HCT116 (cell line): Measurements from ENCODE around the gene CYP26B1. TPM values are rescaled to one million over a fixed set of nuclear protein-coding genes. Genes with fewer than 3 reads are reported as not detected.
A peak's percentile ranks its signal among the peaks of the same experiment; 100 is the strongest.

Source experiments
- ATAC-seq: fragments of 200-7000 bp; cut with Tn5 transposase; 2 replicates; pipeline ENCODE4 v1.9.1; 2020; ENCODE audit warnings: mild to moderate bottlenecking, moderate library complexity
- BruUV-seq: library from RNA; stranded (reverse); fragments of 400-500 nt; replicated peaks from 2 replicates; lab custom pipeline; 2021; lab: Mats Ljungman, UMichigan
- CTCF ChIA-PET: fragments of 300-600 bp; sonication (Branson Sonifier 250); formaldehyde crosslinking; loops from one replicate; lab custom pipeline; 2021; ENCODE audit warnings: antibody characterized with exemption; lab: Charles Lee
- POLR2A ChIA-PET: fragments of 300-600, 350-600 bp; sonication (Branson Sonifier 250); formaldehyde crosslinking; loops from one replicate; lab custom pipeline; 2021; ENCODE audit warnings: antibody characterized with exemption; lab: Charles Lee
- RAD21 ChIA-PET, 2 experiments: fragments of 300-600 bp; sonication (Branson Sonifier 250); formaldehyde crosslinking; loops; one replicate each; lab custom pipeline; 2023; ENCODE audit warnings: low total read pairs in 2 of 2; ENCODE audit not compliant: uncharacterized antibody in 2 of 2, unreplicated experiment in 2 of 2, low non-redundant PET in 1 of 2; lab: Charles Lee
- DNase-seq: peaks from one replicate; pipeline ENCODE4 v3.0.0-alpha.2; 2010; ENCODE audit warnings: low read depth, low spot score
- H2AFZ ChIP-seq: fragments of 200-600 bp; shearing (Covaris generic), sonication (generic); 2 replicates; pipeline ENCODE4 v1.6.1; 2017; ENCODE audit warnings: low read depth, mixed run types, mixed read lengths, antibody characterized with exemption, low read length; ENCODE audit not compliant: poor library complexity, severe bottlenecking
- H3K27ac ChIP-seq: 2 replicates; pipeline ENCODE4 v1.5.1; 2012; ENCODE audit warnings: low read depth, low read length
- H3K27me3 ChIP-seq: fragments of 200-600 bp; sonication (generic); 2 replicates; pipeline ENCODE4 v1.6.1; 2016; ENCODE audit warnings: mixed run types, low read length, mixed read lengths; ENCODE audit not compliant: insufficient read depth
- H3K36me3 ChIP-seq, 2 experiments: fragments of 200-500 bp in 1 of 2; fragments of 200-600 bp in 1 of 2; sonication (Bioruptor generic) in 1 of 2; sonication (generic) in 1 of 2; 2 replicates each; pipeline versions ENCODE4 v1.5.1 to v1.6.1; 2014 to 2016; ENCODE audit warnings: low read length in 2 of 2, inconsistent platforms in 1 of 2, mixed read lengths in 1 of 2, mixed run types in 1 of 2; ENCODE audit not compliant: insufficient read depth in 2 of 2, control insufficient read depth in 1 of 2
- H3K4me1 ChIP-seq, 2 experiments: fragments of 200-600 bp in 1 of 2; sonication (generic) in 1 of 2; 2 replicates each; pipeline versions ENCODE4 v1.5.1 to v1.6.1; 2012 to 2017; ENCODE audit warnings: low read length in 2 of 2, inconsistent platforms in 1 of 2, mild to moderate bottlenecking in 1 of 2, mixed read lengths in 1 of 2, mixed run types in 1 of 2, moderate library complexity in 1 of 2; ENCODE audit not compliant: insufficient read depth in 2 of 2, control insufficient read depth in 1 of 2
- H3K4me2 ChIP-seq: fragments of 200-600 bp; sonication (generic); 2 replicates; pipeline ENCODE4 v1.6.1; 2017; ENCODE audit warnings: mixed run types, low read length, mixed read lengths
- H3K4me3 ChIP-seq, 2 experiments: fragments of 200-600 bp in 1 of 2; sonication (generic) in 1 of 2; replicated peaks in 1 of 2; 2 replicates each; pipeline ENCODE4 v1.5.1; 2011 to 2016; ENCODE audit warnings: low read length in 2 of 2, control low read depth in 1 of 2, low read depth in 1 of 2, mild to moderate bottlenecking in 1 of 2, mixed read lengths in 1 of 2, mixed run types in 1 of 2
- H3K79me2 ChIP-seq: fragments of 200-600 bp; sonication (generic); 2 replicates; pipeline ENCODE4 v1.6.1; 2017; ENCODE audit warnings: mild to moderate bottlenecking, mixed run types, low read length, moderate library complexity, mixed read lengths; ENCODE audit not compliant: insufficient read depth
- H3K9ac ChIP-seq: fragments of 200-600 bp; sonication (generic); 2 replicates; pipeline ENCODE4 v1.6.1; 2016; ENCODE audit warnings: low read length, mixed read lengths
- H3K9me2 ChIP-seq: fragments of 200-600 bp; sonication (generic), shearing (Covaris generic); 2 replicates; pipeline ENCODE4 v1.6.1; 2017; ENCODE audit warnings: mixed run types, mild to moderate bottlenecking, moderate library complexity; ENCODE audit not compliant: insufficient read depth
- H3K9me3 ChIP-seq, 2 experiments: fragments of 200-500 bp in 1 of 2; fragments of 200-600 bp in 1 of 2; sonication (Bioruptor generic) in 1 of 2; sonication (generic) in 1 of 2; 2 replicates each; pipeline ENCODE4 v1.6.1; 2014 to 2017; ENCODE audit warnings: low read length in 2 of 2, mixed read lengths in 2 of 2, inconsistent platforms in 1 of 2, low read depth in 1 of 2, mild to moderate bottlenecking in 1 of 2, mixed run types in 1 of 2, moderate library complexity in 1 of 2; ENCODE audit not compliant: control insufficient read depth in 1 of 2, insufficient read depth in 1 of 2
- H4K20me1 ChIP-seq: fragments of 200-600 bp; sonication (generic), shearing (Covaris generic); 2 replicates; pipeline ENCODE4 v1.6.1; 2017; ENCODE audit warnings: mixed run types, mild to moderate bottlenecking, moderate library complexity; ENCODE audit not compliant: insufficient read depth
- CEBPB ChIP-seq: IDR thresholded peaks from 2 replicates; pipeline ENCODE4 v1.6.1; 2012; ENCODE audit warnings: low read depth
- EGR1 ChIP-seq: IDR thresholded peaks from 2 replicates; pipeline ENCODE4 v1.6.1; 2012; ENCODE audit warnings: low read depth
- FOSL1 ChIP-seq: IDR thresholded peaks from 2 replicates; pipeline ENCODE4 v1.6.1; 2012; ENCODE audit warnings: low read depth
- POLR2AphosphoS5 ChIP-seq: IDR thresholded peaks from 2 replicates; pipeline ENCODE4 v1.6.1; 2011; ENCODE audit warnings: mild to moderate bottlenecking, low read depth, low read length, moderate library complexity
- RAD21 ChIP-seq: IDR thresholded peaks from 2 replicates; pipeline ENCODE4 v1.6.1; 2012; ENCODE audit warnings: low read depth, mild to moderate bottlenecking
- TCF7L2 ChIP-seq: IDR thresholded peaks from 2 replicates; pipeline ENCODE4 v1.7.0; 2011; ENCODE audit warnings: borderline replicate concordance, inconsistent platforms; ENCODE audit not compliant: insufficient read depth, insufficient read length; ENCODE audit errors: extremely low read depth
- intact Hi-C: fragments of 100-400 bp; cut with micrococcal nuclease; formaldehyde crosslinking; loops from 2 replicates; pipeline ENCODE4 v1.10.0; 2022
- total RNA-seq: library from RNA; stranded (reverse); gene quantifications from one replicate; pipeline ENCODE4 v1.2.1, GENCODE V29; 2021; ENCODE audit not compliant: unreplicated experiment

CYP26B1 gene
- total RNA-seq, 1 experiment from 2014 or later, result 21.1 TPM

GRCh38 chr2:72104821-72105588, 42.7 kb downstream of the CYP26B1 start:
- no peaks in the 10 kb centered on the region for H3K4me1 ChIP-seq
- H3K9me3 ChIP-seq, result no peaks in the 10 kb centered on the region
- BruUV-seq, result no TSS peak
- H3K79me2 ChIP-seq, result no peaks in the 10 kb centered on the region
- H3K27me3 ChIP-seq, result no peaks in the 10 kb centered on the region
- H2AFZ ChIP-seq, result no peak overlapping the region
- H3K9ac ChIP-seq, result no peak overlapping the region
- CTCF ChIA-PET, result no interaction called here
- H3K4me3 ChIP-seq, result no peak overlapping the region
- H3K27ac ChIP-seq, result no peak overlapping the region
- RAD21 ChIA-PET, result no interaction called here
- no peak overlapping the region for H3K4me2 ChIP-seq
- ATAC-seq (no peak), DNase-seq (no peak)
- H3K9me2 ChIP-seq, result no peaks in the 10 kb centered on the region
- POLR2A ChIA-PET, result no interaction called here
- intact Hi-C loops, result no loop called here
- no peaks in the 10 kb centered on the region for H3K36me3 ChIP-seq
- H4K20me1 ChIP-seq, result no peaks in the 10 kb centered on the region
- no peak for TF ChIP-seq POLR2AphosphoS5
- TF ChIP-seq RAD21, result peak; percentile 23; the same call in 1 of the 2 replicates

GRCh38 chr2:72103690-72104089, 44.0 kb downstream of the CYP26B1 start:
- ChIA-PET POLR2A (no interaction called here), CTCF (no interaction called here), RAD21 (no interaction called here)
- TF ChIP-seq FOSL1 (no peak), TCF7L2 (no peak), CEBPB (no peak), EGR1 (no peak)
- ATAC-seq (no peak), DNase-seq (no peak)
- H3K9me3 ChIP-seq, result no peaks in the 10 kb centered on the region
- H3K4me2 ChIP-seq, result no peak overlapping the region
- no peak overlapping the region for H3K27ac ChIP-seq
- H2AFZ ChIP-seq, result no peak overlapping the region
- no TSS peak for BruUV-seq
- no peak overlapping the region for H3K4me3 ChIP-seq
- H3K36me3 ChIP-seq, result no peaks in the 10 kb centered on the region
- no peaks in the 10 kb centered on the region for H3K9me2 ChIP-seq
- no peaks in the 10 kb centered on the region for H3K79me2 ChIP-seq
- H3K27me3 ChIP-seq, result no peaks in the 10 kb centered on the region
- intact Hi-C loops, result no loop called here
- no peaks in the 10 kb centered on the region for H3K4me1 ChIP-seq
- H4K20me1 ChIP-seq, result no peaks in the 10 kb centered on the region
- H3K9ac ChIP-seq, result no peak overlapping the region
